ENCODE data around the gene IGF1R.

The IGF1R gene

DNA sequence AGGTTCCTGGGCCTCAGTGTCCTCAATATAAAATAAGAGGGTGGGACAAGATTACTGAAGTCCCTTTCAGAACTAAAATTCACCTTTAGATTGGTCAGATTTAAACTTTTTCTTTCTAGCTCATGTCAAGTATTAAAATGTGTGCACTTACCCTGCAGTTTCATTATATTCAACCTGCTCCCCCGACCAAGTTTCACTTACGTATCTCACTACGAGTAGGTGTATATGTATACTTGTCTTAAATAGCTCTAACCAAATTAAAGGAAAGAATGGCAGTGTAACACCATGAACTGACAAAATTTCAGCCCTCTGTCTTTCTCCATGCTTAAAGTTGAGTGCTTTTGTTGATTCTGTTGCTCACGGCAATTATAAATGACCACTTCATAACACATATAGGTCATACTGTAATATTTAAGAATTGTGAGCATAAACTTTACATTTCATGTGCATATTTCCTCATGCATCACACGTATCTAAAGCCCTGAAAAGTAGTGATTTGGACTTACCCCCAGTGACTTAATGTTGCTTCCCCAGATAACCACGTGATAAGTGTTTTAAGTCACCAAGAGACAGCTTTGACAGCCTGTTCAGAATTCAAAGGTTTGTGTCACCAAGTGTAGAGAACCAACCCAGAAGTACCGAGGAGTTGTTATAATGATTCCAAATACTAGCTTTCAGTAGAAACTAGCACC lies 289.2 kb downstream of the IGF1R start:
- no peak for DNase-seq

DNA sequence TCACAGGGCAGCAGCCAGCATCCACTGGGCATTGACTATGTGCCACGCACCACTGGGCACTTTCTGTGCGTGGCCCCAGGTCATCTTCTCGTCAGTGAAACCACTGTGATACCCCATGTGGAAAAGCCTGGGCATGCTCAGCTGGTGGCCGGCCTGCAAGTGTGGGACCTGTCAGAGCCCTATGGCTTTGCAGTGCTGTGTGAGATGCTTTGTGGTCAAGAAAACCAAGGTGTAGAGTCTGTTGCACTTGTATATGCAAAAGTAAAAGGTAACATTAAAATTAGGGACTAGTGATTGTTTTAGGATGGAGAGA lies 289.7 kb downstream of the IGF1R start:
- DNase-seq, result no peak

DNA sequence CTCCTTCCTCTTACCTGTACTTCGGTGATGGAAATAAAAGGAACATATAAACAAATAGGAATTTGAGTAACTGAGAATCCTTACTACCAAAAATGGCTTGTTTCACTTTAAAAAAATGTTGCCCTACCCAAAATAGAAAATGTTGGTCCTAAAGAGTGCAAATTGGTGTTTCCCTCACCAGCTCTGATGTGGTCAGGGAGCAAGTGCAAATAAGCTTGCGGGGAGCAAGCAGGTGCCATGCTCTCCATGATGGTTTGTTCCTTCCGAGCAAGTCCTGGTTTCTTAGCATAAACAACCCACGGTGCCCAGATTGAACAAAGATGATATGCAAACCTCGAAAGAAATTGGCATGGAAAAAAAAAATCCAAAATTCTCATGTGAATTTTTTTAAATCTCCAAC lies 290.5 kb downstream of the IGF1R start:
- DNase-seq, result no peak

DNA sequence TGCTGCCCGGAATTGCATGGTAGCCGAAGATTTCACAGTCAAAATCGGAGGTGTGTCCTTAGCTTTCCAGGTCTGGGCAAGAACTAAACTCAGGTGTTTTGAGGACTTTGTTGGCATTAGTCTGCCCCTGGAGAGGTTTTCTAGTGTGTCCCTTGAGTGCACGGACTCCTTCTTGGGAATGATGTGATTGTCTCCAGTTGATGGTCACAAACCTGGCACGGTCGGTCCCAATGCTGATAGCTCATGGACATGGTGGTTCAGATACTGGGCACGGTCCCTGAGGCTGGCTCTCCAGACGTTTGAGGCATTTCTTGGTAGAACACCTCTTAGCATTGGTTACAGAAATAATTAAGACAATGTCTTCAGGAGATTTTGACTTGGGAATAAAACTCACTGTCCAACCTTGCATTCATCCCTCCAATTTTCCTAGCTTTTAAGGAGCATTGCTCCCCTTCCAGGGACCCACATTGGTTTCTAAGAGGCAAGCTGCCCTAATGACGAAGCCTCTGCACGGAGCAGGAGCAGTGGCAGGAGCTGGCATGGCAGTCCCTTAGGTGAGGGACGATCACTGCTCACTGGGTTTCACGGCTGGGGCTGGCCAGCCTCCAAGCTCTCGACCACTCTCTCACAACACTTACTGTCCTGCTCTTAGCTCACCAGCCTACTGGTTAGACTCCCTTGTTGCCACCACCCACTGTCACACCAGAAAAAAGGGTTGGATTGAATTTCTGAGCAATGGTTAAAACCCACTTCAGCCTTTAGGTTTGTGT lies 291.2 kb downstream of the IGF1R start:
- no peak for DNase-seq

DNA sequence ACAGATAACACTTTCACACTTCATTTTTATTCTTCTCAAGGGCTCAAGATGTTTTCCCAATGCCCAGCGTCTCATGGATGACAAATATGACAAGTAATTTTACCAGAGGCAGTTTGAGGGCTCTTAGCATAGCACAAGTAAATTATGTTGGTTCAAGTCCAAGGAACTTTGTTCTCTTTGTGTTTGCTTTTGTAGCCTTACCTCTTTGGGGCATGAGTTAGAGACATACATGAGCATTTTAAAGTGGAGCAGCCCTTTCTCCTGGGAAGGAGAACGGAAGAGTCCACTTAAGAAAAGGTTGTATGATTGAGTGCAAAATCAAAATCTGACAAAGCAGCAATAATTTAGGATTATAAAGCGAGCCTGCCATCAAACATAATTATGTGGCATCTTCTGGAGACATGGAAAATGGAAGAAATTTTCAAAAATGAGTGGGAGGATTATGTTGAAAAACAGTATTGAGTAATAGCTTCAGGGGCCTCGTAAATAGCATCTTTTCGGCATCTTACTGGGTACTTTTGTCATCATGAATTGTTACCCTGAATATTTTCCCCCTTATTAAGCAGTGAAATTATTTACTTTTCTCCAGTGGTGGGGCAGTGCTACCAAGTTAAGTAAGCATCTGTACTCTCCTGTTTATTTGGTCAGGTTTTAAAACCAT lies 293.4 kb downstream of the IGF1R start:
- DNase-seq, result no peak

DNA sequence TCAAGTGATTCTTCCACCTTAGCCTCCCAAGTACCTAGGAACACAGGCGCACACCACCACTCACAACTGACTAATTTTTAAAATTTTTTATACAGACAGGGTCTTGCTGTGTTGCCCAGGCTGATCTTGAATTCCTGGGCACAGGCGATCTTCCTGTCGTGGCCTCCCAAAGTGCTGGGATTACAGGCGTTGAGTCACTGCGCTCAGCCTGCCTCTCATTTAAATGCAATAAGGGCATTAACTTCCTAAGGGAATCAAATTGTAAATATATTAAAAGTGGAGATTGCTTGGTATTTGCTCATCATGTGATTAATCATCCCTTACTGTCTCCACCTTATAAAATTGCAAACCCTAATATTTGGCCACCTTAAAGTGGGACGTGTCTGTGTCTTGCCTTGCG lies 294.1 kb downstream of the IGF1R start:
- DNase-seq, result no peak

DNA sequence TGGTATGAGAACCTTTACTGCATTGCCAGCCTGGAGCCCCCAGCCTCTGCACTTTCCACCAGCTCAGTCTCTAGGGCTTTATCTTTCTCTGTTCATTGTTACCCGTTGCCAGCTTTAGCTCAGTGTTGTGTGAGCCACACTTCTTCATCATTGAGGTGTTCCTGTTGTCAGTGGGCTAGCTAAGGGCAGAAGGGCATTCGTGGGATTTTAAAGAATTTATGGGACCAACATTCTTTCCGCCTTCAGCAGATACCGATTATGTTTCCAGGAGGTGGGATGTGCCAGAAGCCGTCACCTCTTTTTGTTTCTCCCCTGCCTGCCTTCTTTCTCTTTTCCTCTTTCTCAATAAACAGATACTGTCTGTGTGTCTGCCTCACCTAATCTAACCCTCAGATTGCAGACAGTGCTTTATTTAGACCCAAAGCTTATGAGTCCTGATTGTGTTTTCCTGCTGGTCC lies 294.7 kb downstream of the IGF1R start:
- no peak for DNase-seq

DNA sequence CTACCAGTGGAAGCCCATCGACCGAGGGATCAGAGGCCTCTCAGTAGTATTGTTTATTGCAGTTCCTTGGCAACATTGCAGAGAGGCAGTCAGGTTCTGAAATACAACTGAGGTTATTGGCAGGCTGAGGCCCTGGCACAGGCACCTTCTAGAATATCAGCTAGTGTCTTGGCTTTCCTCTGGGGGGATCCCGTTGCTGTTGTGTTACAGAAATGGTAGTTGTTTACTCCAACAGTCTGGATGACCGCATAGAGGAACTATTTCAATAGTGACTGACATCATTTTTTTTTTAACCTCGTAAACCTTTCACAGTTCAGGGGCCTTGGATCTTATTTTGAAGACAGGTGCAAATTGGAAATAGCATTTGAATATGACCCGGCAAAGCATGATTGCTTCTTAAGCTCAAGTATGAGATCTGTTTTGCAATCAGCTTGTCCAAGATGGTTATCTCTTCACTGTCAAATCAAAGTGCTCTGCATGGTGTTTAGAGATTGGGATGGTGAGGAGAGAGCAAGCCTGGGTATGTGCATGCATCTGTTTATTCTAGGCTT lies 295.3 kb downstream of the IGF1R start:
- DNase-seq, result no peak

DNA sequence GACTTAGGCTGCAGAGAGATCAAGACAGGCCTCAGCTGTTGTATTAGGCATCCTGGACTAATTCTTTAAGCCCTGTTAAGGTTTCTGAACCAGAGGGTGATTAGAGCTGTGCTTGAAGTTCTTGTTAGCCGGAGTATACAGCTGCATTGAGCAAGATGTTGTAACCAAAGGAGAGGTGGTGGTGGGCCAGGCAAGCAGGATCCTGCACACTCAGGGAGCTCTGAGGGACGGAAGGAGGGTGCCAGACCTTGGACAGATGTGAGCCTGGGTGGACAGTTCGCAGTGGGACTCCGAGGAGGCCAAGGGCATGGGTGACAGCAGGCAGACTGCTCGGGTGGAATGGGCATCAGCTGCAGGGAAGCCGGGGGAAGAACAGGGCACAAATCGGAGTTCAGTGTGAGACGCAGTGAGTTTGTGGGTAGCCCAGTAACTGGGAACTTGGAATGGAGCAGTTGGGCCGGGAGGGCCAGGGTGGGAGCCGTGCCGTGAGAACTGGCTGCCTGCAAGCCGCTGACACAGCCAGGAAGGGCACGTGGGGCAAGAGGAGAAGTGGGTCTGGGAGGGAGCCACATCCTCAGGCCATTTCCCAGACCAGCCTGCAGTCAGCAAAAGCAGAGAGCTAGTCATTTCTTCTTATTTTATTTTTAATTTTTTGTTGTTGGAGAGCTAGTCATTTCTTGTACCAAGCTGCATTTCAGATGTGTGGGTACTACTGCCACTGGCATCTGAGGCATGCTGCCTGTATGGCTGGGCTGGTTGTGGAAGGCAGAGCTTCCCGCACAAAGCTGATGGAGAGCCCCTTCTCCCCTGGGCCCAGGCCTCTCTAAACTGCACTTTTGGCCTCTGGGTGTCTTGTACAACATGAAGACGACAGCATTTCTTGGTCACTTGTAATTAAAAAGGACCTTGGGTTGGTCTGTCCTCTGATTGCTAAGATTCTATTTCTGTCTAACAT lies 298.2 kb downstream of the IGF1R start:
- DNase-seq, result no peak

DNA sequence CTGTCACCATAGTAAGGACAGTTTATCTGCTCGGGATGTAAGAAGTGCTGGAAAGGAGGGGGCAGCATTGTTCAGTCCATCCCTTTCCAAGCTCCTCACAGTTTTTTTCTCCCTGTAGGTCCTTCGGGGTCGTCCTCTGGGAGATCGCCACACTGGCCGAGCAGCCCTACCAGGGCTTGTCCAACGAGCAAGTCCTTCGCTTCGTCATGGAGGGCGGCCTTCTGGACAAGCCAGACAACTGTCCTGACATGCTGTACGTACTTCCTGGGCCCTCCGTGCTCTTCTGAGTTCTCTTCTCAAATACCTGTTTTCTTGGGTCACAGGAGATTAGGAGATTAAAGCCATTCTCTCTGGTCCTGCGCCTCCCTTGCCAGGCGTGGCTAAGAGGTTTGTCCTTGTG lies 300.1 kb downstream of the IGF1R start:
- DNase-seq, result no peak

DNA sequence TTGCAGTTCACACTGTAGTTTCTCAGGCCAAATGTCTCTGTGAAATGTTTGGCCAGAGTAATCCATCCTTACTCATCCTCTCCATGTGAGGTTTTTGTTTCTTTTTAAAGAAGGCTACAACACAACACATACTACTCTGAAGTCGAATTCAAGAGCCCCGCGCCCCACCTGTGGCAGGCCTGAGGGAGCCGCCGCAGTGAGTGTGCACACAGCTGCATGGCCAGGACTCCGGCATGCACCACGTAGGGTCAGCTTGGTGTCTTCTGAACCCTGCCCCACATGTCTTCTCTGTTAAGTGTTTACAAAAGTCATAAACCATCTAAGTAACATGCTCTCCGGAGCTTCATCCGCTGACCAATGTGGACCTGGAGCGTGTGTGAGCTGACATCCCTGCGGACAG lies 300.6 kb downstream of the IGF1R start:
- no peak for DNase-seq

DNA sequence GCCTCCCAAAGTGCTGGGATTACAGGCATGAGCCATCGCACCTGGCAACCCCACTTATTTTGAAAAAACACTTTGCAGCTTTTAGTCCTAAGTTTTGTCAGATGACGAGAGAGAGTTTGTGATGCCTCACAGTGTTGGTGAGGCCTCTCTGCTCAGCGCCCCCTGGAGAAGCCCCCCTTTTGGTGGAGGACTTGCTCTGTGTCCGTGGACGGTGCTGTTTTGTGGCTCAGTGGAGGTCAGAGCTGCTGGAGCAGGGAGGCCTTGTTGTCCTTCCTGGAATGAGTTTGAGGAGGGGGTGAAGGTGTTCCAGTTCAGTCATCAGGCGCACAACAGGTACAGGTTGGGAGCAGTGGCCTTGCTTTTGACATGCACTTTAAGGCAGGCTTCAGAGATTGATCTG lies 301.3 kb downstream of the IGF1R start:
- DNase-seq, result no peak

DNA sequence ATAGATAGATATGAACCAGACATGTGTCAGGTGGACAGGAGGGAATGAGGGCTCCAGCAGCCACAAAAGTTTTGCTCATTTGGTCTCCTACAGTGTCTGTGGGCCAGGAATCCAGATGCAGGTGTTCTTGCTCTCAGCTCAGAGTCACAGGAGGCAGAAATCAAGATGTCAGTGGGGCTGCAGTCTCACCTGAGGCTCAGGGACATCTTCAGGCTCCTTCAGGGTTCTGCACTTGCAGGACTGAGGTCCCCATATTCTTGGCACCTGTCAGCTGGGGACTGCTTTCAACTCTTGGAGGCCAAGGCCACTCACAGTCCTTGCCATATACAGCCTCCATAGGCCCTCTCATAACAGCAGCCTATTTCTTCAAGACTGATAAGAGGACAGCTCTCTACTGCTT lies 301.9 kb downstream of the IGF1R start:
- DNase-seq, result no peak

DNA sequence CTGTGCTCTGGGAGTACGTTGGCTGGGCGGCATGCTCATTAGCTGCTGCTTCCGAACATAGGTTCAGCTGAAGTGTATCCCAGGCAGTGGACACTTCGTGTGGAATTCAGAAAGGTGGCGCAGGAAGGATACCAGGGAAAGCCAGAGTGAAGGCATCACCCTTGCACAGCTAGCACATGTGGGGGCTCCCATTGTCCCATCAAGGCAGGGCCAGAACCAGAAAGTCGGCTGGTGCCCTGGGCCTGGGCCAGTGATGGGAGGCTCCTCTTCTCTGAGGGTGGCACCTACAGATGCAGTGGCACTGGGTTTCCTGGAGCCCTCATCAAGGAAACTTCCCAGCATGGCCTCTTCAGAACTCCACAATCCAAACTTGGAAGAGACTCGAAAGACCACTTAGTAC lies 302.7 kb downstream of the IGF1R start:
- DNase-seq, result no peak

DNA sequence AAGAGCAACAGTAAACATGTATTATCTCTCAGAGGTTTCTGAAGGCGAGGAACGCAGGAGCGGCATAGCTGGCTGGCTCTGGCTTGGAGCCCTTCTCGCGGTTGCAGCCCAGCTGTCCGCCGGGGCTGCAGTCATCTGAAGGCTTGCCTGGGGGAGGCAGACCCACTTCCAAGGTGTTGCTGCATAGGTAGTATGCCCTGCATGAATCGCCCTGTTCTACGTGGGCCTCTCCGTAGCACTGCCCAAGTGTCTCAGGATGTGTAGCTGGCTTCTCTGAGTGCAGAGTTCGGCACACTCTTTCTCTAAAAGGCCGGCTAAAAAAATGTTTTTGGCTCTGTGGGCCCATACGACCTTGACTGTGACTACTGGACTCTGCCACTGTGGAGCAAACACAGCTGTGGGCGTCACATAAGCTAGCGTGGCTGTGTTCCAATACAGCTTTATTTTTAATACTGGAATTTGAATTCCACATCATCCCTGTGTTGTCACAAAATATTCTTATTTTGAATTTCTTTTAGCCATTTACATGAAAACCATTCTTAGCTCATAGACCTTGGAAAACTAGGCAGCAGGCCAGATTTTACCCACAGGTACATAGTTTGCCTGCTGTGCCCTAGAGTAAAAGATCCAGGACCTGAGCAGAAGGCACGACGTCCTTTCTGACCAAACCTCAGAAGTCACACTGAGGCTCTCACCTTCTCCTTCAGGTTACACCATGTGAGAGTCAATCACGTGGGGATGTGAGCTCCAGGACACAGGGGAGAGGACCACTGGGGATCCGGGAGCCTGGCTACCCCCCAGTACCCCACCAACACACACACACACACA lies 303.4 kb downstream of the IGF1R start:
- DNase-seq, result no peak

DNA sequence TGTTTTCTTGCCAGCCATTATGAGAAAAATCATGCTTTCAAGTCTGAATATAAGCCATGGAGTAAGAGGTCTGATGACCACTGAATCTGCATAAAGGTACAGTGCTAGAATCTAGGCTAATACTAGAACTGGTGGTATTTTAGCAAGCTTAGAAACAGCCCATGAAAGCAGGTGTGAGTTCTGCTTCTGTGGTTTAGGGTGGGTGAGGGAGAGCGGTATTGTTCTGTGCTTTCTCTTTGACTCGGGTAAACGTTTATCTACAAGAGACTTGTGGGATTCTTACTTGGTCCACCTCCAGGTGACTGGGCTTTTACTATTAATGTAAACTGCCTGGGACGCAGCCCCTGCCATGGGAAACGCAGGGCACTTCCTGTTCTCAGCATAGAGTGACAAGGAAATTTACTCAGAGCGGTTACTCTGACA lies 304.1 kb downstream of the IGF1R start:
- DNase-seq, result no peak

DNA sequence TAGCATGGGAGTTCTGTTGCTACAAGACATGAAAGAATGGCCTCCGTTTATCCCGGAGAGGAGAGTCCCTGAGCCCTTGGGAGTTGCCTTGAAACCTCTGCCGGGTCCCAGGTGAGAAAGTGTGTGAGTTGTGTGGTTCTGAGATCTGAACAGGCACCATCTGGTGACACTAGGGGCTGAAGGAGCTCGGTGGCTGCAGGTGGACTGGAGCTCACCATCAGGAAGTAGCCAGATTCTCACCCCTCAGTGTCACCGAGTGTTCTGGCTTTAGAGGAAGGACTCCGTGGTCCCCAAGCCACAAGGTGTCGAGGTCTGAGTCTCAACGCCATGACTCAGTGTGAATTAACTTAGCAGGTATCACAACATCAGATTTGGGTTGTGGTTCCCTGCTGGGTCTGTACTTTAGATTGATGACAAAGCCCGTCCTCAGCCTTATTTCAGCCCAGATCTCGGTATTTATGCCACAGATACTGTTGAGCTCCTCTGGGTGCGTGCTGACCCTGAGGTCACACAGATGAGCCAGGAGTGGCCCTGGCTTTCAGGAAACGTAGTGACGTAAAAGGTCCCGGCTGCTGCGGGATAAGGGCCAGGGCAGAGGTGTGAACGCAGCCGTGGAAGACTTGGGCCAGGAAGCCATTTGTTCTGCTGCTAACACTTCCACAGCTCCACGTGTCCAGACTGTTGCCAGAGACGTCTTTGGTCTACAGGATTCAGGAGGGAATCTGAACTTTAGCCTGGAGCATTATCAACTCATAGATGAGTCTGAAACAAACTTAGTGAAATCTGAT lies 304.9 kb downstream of the IGF1R start:
- no peak for DNase-seq

DNA sequence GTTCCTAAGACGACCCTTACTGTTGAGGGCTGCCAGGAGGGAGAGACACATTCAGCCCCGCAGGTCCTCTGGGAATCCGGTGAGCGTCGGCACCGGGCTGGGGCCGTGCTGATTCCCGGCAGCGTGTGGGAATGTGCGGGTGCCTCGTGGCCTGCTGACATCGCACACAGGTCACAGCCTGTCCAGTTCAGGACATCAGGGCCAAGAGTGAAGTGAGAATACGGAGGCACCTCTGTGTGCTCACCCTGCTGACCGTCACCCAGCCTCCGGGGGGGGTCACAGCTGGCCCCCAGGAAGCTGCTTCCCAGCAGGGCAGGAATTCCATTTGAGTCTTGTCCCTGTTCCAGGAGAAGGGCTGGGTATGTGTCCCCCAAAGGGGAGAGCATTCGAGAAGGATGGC lies 305.6 kb downstream of the IGF1R start:
- DNase-seq, result no peak

DNA sequence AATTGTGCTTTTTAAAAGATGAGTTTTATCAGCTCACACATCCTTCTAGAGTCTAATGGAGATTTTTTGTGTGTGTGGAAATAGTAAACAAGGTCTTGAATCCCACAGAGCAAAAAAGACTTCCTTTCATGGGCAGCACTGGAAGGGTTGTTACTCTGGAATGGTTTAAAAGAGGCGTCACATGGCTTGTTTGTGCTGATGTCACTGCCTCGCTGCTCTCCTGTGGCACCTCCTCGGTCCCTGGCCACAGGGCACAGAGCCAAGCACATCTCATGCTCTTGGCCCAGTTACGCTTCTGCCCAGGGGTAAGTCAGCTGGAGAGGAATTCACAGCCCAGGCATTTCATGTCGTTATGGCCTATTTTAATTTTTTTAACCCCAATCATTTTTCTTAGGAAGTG lies 306.1 kb downstream of the IGF1R start:
- DNase-seq, result no peak

DNA sequence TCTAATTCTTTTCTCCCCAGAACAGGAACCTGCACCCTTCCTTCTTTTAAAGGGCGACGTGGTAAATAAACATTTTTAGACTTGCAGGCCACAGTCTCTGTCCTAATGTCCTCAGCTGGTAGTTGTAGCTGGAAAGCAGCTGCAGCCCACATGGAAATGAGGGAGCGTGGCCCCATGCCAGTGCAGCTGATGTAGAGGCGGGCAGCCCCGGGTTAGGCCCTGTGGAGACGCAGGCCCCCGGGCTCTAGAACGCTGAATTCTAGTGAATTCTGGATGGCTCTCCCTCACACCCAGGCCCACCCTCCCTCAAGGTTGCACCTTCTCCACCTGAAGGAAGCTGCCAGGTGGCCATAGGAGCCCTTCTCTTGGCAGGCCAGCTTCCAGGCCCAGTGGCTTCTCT lies 307.0 kb downstream of the IGF1R start:
- DNase-seq, result no peak
